ENCODE data around the gene PPFIA1.
"Not testable (repeated sequence)": the region's sequence is repeated elsewhere in the genome, so short reads cannot be mapped to it uniquely, and the experiment has no call there.

Gene PPFIA1

DNA sequence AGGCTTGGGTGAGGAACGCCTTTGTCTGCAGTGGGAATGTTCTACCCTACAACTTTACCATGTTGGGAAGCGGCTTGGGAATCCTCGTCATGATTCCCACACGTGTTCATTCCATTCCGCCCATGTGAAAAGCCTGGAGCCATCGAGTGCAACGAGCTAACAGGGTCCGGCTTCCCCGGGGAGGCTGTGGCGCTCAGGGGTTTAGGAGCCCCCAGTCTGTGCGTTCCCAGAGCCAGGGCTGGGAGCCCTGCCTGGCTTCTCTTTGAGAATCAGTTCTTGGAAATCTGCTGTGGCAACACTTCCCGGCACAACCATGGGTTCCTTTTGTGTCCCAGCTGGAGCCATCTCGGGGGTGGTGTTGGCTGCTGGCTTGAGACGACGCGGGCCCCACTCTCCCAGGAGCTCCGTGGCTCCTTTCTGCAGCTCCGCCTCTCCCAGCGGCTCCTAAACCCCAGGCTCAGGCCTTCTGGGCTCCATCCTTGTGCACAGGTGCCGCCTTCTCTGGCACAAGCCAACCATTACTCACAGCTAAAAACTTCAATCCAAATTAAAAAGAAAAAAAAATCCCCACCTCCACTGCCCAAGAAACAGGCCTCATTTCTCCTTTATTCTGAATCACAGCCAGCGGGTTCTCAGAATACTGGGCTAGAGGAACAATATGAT is 18.7 kb upstream of the PPFIA1 start:
- no peak for DNase-seq

GRCh38 chr11:70252844-70253243 is 17.6 kb upstream of the PPFIA1 start:
- DNase-seq, result no peak

DNA sequence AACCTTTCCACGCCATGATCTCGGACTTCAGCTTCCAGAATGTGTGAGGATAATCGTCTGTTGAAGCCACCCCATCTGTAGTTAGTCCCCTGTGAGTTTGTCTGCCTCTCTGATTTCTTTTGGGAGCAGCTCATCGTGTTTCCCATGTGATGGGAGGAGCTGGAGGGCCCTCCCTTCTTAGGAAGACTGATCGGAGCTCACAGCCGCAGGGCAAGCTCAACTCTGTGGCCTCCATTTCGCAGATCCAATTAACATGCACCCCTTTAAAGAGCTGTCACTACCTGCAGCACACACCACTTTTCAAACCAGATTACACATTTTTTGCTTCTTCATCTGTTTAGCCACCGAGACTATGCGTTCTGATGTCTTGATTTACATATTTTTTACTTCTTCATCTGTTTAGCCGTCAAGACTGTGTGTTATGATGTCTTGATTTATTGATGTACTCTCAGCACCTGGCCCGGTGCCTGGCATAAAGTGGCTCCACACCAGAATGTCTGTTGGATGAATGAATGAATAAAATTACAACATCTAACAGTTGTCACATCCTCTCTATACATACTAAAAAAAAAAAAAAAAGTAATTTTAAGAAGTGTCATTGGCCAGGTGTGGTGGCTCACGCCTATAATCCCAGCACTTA is 14.9 kb upstream of the PPFIA1 start:
- DNase-seq, result no peak

- not testable (repeated sequence) for DNase-seq
Observed at GRCh38 chr11:70259077-70259476, 11.4 kb upstream of the PPFIA1 start.

GRCh38 chr11:70262951-70263350 is 7.5 kb upstream of the PPFIA1 start:
- DNase-seq, result no peak

GRCh38 chr11:70263363-70263762 is 7.1 kb upstream of the PPFIA1 start:
- no peak for DNase-seq

GRCh38 chr11:70265341-70265740 is 5.1 kb upstream of the PPFIA1 start:
- DNase-seq, result no peak

DNA sequence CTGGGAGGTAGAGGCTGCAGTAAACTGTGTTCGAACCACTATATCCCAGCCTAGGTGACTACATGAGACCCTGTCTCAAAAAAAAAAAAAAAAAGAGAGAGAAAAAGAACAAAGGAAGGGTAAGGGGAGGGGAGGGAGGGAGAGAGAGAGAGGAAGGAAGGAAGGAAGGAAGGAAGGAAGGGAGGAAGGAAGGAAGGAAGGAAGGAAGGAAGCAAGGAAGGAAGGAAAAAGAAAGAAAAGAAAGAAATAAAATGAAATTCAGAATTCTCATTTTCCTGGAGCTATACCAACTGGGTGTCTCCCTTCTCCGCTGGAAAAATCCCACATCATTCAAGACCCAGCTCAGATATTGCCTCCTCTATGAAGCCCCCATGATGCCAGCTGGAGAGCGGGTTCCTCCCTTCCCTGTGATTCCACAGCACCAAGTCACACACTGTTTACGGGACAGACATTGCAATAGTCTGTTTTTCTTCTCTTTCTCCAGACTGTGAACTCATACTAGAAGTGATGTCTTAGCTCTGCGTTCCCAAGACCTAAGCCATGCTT is 3.0 kb upstream of the PPFIA1 start:
- no peak for DNase-seq

- DNase-seq, result no peak
Observed at GRCh38 chr11:70268526-70268925, 2.0 kb upstream of the PPFIA1 start.

DNA sequence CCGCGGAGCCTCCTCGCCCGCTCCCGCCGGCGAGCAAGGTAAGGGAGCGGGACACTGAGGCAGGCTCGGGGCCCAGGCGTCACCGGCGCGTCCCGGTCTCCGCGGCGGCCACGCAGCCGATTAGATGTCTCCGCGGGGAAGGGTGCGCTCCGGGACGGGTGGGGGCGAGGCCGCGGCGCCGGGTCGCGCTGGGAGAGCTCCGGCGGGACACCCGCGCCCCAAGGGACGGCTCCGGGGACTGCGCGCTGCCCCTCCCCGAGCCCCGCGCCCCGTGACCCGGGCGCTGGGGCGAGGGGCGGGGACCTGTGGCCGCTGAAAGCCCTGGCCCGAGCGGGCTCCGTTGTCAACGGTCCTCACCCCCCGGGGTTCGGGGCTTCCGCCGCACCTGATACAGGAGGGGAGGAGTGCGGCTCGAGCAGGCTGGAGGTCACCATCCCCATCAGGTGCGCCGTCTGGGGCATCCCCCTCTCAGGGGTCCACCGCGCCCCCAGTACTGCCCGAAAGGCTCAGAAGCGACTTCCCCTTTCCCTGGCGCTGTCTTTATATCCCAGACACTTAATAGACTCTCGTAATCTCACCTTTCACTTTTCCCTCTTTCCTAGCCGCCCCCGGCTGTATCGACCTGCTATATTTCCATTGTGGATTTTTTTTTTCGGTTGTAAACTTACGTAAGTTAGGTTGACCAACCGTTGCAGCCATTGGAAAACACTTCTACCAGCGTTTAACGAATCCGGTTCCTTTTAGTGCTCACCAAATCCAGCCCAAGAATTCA is 573 bp downstream of the PPFIA1 start:
- DNase-seq, result no peak

- DNase-seq, result no peak
Observed at GRCh38 chr11:70271649-70271953, 1.1 kb downstream of the PPFIA1 start.

DNA sequence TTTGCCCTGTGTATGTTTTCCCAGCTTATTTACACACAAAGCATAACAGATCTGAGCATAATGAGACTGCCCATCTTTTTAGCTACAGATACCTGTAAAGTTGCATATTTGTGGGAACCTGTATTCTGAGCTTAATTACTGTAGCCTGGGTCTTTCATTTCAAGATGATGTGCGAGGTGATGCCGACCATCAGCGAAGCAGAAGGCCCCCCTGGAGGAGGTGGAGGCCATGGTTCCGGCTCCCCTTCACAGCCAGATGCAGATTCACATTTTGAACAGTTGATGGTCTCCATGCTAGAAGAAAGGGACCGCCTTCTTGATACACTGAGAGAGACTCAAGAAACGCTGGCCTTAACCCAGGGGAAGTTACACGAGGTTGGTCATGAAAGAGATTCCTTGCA is 1.5 kb downstream of the PPFIA1 start:
- no peak for DNase-seq

DNA sequence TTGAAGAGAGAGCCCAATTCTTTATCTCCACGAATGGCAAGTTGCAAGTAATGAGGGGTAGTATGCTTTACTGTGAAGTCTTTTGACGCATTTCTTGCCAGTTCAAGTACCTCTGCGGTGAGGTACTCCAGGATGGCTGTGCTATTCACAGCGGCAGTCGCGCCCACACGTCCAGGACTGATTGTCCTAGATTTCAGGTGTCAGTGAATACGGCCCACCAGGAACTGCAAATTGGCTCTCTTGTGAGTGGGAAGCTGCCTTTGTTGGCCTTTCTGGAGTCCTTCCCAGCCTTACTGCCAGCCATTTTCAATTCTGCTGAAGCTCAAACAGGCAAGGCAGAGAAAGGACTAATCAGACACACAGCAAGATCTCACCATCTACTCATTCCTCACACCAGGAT is 8.5 kb downstream of the PPFIA1 start:
- no peak for DNase-seq

DNA sequence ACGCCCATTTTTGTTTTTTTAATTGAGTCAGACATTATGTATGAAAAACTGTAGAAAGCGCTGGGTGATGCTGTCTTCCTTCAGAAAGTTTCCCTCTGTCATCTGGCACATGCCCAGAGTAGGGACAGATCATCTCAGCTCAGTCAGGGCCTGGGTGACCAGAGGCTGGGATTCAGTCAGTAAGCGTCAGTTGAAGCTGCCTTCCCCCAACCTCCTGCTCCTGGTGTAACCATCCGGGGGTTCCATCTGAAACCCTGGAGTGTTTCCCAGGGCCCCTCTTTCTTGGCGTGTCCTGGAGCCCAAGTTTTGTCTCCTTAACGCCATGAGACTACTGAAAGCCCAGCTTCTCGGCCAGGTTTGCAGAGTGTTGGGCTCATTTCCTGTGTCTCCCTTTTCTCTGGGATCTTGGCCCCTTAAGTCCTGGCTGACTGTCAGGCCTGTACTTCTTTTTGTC is 10.7 kb downstream of the PPFIA1 start:
- no peak for DNase-seq

GRCh38 chr11:70282012-70282411 is 11.5 kb downstream of the PPFIA1 start:
- no peak for DNase-seq

GRCh38 chr11:70288721-70289120 is 18.2 kb downstream of the PPFIA1 start:
- no peak for DNase-seq

GRCh38 chr11:70289582-70289981 is 19.1 kb downstream of the PPFIA1 start:
- no peak for DNase-seq

- DNase-seq, result no peak
Observed at GRCh38 chr11:70290361-70291065, 20.0 kb downstream of the PPFIA1 start.

DNA sequence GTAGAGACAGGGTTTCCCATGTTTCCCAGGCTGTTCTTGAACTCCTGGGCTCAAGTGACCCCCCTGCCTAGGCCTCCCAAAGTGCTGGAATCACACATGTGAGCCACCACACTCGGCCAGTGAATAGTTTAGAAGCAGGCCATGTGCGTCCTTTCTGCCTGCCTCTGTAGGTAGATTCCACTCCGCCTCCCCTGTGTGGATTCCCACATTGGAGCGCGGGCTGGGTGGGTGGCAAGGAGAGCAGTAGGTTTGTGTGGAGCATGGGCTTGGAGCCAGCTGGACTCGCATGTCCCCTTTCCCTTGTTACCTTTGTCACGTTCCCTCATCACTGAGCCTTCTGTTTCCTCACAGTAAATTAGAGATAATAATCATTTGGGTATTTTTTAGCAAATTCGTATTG is 21.7 kb downstream of the PPFIA1 start:
- DNase-seq, result no peak

DNA sequence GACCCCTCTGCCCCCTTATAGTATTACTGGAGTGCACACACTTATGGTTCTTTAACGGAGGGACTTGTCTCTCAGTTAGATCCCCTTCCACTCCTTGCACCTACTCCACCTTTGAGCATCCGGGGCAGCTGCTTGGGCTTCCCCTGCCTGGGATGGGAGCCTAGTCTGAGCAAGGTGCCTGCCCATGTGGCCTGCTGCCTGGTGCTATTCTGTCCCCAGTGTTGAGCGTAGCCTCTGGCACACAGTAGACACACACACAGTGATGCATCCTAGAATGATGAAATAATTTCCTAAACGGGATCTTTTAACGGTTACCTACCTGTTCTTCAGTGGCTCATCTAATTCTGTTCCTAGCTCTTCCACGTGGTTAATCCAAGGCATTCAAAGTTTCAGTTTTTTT is 22.4 kb downstream of the PPFIA1 start:
- DNase-seq, result no peak

DNA sequence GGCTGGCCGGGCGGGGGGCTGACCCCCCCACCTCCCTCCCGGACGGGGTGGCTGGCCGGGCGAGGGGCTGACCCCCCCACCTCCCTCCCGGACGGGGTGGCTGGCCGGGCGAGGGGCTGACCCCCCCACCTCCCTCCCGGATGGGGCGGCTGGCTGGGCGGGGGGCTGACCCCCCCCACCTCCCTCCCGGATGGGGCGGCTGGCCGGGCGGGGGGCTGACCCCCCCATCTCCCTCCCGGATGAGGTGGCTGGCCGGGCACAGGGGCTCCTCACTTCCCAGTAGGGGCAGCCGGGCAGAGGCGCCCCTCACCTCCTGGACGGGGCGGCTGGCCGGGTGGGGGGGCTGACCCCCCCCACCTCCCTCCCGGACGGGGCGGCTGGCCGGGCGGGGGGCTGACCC is 24.7 kb downstream of the PPFIA1 start:
- not testable (repeated sequence) for DNase-seq

DNA sequence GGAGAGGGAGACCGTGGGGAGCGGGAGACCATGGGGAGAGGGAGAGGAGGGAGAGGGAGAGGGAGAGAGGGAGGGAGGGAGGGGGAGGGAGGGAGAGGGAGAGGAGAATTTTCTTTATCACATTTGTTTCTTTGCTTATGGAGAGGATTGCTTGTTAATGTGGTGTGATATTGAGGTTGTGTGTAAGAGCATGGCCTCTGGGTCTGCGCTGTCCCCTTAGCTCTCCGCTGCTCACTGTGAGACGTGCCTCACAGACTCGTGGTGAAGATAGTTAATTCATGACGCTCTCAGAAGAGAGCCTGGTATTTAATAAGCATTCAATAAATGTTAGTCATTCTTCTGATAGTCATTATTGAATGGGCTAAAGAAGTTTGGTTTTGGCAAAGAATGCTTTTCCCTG is 26.2 kb downstream of the PPFIA1 start:
- DNase-seq, result no peak

GRCh38 chr11:70297341-70297740 is 26.9 kb downstream of the PPFIA1 start:
- no peak for DNase-seq
